ENCODE results near the gene FUBP3.

The FUBP3 gene

DNA sequence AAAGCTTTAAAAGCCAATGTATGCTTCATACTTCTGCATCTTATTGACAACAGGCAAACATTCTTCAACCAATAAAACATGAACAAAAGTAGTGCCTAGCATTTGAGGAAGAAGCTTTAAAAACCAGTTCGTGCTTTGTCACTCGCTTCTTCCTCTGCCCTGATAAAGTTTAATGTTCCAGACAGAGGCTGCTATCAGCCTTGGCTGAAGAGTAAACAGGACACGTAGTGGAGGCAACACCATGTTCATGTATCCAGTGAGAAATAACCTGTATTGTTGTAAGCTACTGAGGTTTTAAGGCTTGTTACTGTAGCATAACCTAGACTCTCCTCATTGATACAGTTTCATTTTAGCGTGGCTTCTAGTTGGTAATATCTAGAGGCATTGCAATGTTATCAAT, 3.2 kb upstream of the FUBP3 start:
- TF ChIP-seq, protein P1, sequence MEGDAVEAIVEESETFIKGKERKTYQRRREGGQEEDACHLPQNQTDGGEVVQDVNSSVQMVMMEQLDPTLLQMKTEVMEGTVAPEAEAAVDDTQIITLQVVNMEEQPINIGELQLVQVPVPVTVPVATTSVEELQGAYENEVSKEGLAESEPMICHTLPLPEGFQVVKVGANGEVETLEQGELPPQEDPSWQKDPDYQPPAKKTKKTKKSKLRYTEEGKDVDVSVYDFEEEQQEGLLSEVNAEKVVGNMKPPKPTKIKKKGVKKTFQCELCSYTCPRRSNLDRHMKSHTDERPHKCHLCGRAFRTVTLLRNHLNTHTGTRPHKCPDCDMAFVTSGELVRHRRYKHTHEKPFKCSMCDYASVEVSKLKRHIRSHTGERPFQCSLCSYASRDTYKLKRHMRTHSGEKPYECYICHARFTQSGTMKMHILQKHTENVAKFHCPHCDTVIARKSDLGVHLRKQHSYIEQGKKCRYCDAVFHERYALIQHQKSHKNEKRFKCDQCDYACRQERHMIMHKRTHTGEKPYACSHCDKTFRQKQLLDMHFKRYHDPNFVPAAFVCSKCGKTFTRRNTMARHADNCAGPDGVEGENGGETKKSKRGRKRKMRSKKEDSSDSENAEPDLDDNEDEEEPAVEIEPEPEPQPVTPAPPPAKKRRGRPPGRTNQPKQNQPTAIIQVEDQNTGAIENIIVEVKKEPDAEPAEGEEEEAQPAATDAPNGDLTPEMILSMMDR (IDR thresholded peaks at IDR 0.05) = no peak
- TF ChIP-seq ZFX (IDR thresholded peaks at IDR 0.05; ENCODE audit: borderline replicate concordance) = no peak
- H3K27ac ChIP-seq = no peak overlapping the region

DNA sequence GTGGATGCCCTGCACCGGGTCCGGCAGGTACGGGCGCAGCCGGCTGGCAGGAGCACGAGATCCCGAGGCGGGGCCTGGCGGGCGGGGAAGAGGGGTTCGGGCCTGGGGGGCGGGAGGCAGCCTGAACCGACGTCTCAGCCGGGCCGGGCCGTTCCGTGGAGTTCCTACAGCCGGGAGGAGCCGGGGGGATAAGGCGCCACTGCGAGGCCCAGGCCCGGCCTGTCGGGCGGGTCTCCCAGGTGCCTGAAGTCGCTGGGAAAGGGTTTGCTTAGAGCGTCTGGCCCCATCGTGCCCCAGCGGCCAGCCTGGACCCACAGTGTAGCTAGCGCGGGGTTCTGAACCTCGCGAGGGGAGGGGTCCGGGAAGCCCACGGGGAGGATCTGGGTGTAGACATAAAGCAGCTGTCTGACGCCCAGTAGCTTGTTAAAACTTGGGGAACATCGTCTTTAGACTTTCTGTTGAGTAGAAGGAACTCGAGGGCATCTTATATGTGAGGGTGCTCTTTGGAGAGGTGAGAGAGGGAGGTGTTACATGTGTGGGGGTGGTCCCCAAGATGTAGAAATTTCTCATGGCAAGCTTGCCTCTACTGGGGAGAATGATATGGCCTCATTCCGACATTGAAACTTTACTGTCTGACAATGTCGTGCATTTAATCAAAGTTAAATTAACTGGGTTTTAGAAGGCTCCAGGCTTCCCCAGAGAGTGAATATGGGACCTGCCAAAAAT, 524 bp downstream of the FUBP3 start:
- TF ChIP-seq ZFX (IDR thresholded peaks at IDR 0.05; ENCODE audit: borderline replicate concordance) = no peak
- H3K27ac ChIP-seq = peak overlapping the region; percentile 43

DNA sequence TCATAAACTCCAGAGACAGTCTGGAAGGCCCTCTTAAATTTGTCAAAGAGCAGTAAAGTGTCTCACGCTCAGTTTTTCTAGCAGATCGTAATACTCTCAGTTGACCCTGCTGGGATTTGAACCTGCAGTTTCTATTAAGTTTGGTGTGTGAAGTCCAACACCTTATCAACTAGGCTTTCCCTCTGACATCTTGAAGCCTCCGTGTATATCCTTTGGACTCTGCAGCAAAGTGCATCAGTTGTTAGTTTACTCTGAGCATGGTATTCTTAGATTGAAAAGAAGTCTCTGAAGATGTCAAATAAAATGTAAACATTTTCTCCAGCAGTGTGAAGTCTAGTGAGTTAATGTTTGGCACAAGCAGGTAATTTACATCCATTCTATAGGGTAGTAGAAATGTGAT, 2.4 kb downstream of the FUBP3 start:
- H3K27ac ChIP-seq = no peak overlapping the region
- no peak for TF ChIP-seq ZFX (IDR thresholded peaks at IDR 0.05; ENCODE audit: borderline replicate concordance)
- TF ChIP-seq, protein P1 (IDR thresholded peaks at IDR 0.05) = no peak

DNA sequence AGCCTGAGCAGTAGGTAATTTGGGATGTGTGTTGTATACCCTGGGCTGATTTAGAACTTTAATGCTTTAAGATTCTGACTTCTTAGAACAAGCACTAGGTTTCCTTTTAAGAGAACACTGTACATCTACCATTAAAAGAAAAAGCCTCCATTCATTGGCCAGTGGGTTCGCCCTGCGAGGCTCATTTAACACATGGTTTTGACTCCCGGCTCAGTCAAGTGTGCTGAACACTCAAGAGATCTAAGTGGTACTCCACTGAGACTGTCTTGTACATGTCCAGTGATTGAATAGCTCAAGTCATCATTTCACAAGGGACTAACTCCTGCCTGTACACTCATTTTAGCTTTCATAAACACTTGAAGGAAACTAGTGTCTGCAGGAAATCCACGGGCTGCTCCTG, 3.9 kb downstream of the FUBP3 start:
- no peak for TF ChIP-seq ZFX (IDR thresholded peaks at IDR 0.05; ENCODE audit: borderline replicate concordance)
- TF ChIP-seq, protein P1 (IDR thresholded peaks at IDR 0.05) = no peak
- H3K27ac ChIP-seq = no peak overlapping the region

DNA sequence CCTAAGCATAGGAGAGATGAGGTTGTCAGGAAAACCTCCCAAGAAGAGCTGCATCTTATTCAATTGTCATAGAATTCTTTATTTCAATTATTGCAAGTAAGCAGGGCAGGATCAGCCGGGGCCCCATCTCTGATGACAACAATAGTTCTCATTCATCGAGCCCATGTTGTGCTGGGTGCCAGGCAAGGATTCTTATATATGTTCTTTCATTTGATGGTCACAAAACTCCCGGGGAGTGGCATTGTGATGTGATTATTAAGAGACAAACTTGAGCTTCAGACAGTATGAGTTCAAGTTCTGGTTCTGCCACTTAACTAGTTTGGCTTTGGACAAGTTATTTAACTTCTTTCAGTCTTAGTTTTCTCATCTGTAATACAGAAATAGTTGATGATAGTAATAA, 8.5 kb downstream of the FUBP3 start:
- H3K27ac ChIP-seq = no peak overlapping the region
- no peak for TF ChIP-seq ZFX (IDR thresholded peaks at IDR 0.05; ENCODE audit: borderline replicate concordance)

DNA sequence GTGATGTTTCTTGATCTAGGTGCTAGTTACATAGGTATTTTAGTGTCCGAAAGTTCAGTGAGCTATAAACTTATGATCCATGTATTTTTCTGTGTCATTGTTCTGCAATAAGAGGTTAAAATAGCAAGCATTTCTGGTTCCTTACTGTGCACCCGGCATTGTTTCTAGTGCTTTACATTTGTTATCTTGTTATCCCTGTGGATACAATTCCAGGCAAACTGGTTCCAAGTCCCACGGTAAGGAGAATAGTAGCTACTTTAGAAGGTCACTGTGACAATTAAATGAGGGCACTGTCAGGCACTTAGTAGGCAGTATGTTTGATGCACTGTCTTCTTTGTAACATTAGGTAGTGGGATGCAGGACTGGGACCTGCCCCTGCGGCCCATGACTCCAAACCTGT, 9.0 kb downstream of the FUBP3 start:
- no peak overlapping the region for H3K27ac ChIP-seq
- no peak for TF ChIP-seq ZFX (IDR thresholded peaks at IDR 0.05; ENCODE audit: borderline replicate concordance)
- TF ChIP-seq, protein P1 (IDR thresholded peaks at IDR 0.05) = no peak

DNA sequence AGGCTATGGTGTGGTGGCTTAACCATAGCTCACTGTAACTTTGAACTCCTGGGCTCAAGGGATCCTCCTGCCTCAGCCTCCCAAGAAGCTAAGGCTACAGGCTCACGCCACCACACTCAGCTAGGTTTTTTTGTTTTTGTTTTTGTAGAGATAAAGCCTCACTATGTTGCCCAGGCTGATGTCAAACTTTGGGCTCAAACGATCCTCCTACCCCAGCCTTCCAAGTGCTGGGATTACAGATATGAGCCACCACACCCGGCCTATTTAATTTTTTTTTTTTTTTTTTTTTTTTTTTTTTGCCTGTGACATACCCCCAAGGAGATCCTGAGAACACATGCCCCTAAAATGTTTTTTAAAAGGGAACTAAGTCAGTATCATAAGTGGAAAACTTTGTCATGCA, 10.4 kb downstream of the FUBP3 start:
- TF ChIP-seq, protein P1 (IDR thresholded peaks at IDR 0.05) = no peak
- TF ChIP-seq ZFX (IDR thresholded peaks at IDR 0.05; ENCODE audit: borderline replicate concordance) = no peak
- no peak overlapping the region for H3K27ac ChIP-seq

DNA sequence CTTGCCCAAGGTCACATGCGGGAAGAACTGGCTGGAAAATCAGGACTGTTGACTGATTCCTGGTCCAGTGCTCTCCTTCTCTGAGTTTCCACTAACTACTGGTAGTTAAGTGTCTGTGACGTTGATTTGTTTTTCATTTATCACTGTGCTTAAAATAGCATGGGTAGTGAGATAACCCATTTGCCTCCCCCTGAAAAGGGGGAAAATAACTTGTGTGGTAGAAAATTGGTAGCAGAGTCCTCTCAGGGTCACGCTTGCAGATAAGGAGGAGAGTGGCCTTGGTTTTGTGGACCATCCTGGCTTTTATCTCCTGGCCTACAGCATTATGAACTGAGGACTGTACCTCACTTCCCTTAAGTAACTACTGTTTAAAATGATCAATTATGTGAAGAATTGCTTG, 10.9 kb downstream of the FUBP3 start:
- TF ChIP-seq, protein P1 (IDR thresholded peaks at IDR 0.05) = no peak
- no peak for TF ChIP-seq ZFX (IDR thresholded peaks at IDR 0.05; ENCODE audit: borderline replicate concordance)

More for the DNA sequence above, 10.9 kb downstream of the FUBP3 start:
- no peak overlapping the region for H3K27ac ChIP-seq
